Stimulated activated CD8-positive, alpha-beta memory T cell treated with anti-CD3 and anti-CD28 coated beads, Interleukin-7, amount 100 ng/mL, for 4 hours (primary cell): ENCODE data around the gene HNRNPAB.
"Not testable (repeated sequence)": the region's sequence is repeated elsewhere in the genome, so short reads cannot be mapped to it uniquely, and the experiment has no call there.

ENCODE experiments used
- DNase-seq, 2 donors: peaks; one replicate each; pipeline ENCODE4 v3.0.0-alpha.2; 2020; ENCODE audit warnings: low read depth in 2 of 2

The HNRNPAB gene

GRCh38 chr5:178245389-178245788, 41.1 kb downstream of the HNRNPAB start:
- DNase-seq: no peak

- no peak for DNase-seq
Measured at GRCh38 chr5:178246624-178247279, 42.4 kb downstream of the HNRNPAB start.

GRCh38 chr5:178247481-178248456, 43.4 kb downstream of the HNRNPAB start:
- DNase-seq: no peak

- DNase-seq: no peak
Measured at GRCh38 chr5:178248750-178249149, 44.4 kb downstream of the HNRNPAB start.

GRCh38 chr5:178249191-178249989, 45.1 kb downstream of the HNRNPAB start:
- no peak for DNase-seq

GRCh38 chr5:178250263-178250662, 45.9 kb downstream of the HNRNPAB start:
- DNase-seq: no peak

GRCh38 chr5:178252258-178252657, 47.9 kb downstream of the HNRNPAB start:
- DNase-seq: no peak

- not testable (repeated sequence) for DNase-seq
Measured at GRCh38 chr5:178253632-178254031, 49.3 kb downstream of the HNRNPAB start.

GRCh38 chr5:178256746-178257145, 52.4 kb downstream of the HNRNPAB start:
- no peak for DNase-seq

- DNase-seq: no peak
Measured at GRCh38 chr5:178257650-178258049, 53.3 kb downstream of the HNRNPAB start.

GRCh38 chr5:178259623-178260536, 55.5 kb downstream of the HNRNPAB start:
- no peak for DNase-seq
